ENCODE data around the gene EIF3C.
"Not testable (repeated sequence)": the region's sequence is repeated elsewhere in the genome, so short reads cannot be mapped to it uniquely, and the experiment has no call there.

The EIF3C gene

DNA sequence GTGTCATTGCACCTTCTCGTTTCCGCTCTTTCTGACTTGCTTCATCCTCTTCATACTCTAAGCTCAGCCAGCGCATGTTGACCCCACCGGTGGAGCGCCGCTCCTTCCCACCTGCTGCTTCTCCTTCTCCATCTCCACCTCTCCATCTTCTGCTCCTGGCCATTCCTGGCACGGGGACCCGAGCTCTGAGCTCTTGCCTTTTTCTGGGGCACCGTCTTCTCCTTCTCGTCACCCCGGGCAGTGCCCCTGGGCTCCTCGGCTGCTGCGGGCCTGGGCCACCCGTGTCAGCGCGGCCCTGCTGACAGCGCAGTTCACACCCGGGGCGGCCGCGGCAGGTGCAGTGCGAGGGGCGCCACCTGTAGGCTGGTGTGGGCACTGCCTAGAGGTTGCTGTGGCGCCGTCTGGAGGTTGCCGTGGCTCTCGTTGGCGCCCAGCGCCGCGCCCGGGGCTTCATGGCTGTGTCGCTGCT is 38.8 kb downstream of the EIF3C start:
- not testable (repeated sequence) for DNase-seq (ENCODE audit: low read depth)

DNA sequence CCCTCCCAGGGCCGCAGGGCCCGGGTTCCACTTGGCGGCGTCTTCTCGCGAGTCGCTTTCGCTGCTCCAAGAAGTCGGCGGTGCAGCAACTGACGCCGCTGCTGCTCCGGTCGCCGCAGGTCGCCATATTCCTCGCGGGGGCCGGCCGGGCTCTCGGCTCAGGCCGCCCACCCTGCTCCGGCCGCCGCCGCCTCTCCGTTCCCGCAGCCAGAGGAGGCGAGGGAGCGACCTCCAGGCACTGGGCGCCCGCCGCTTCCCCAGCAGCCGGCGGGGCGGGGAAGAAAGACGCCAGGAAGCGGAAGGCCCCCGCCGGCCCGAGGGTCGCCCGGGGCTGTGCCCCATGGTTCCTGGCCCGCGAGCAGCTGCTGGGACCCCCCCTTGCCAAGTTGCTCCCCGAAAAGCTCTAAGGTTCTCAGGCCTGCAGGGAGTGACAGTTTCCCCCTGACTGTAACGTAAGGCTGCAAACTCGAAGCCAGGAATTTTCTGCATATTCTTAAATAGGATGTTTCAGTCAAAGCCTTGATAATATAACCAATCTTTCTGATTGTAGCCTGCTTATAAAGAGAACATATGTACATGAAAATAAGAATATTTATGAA is 39.3 kb downstream of the EIF3C start:
- DNase-seq (ENCODE audit: low read depth) = not testable (repeated sequence)

DNA sequence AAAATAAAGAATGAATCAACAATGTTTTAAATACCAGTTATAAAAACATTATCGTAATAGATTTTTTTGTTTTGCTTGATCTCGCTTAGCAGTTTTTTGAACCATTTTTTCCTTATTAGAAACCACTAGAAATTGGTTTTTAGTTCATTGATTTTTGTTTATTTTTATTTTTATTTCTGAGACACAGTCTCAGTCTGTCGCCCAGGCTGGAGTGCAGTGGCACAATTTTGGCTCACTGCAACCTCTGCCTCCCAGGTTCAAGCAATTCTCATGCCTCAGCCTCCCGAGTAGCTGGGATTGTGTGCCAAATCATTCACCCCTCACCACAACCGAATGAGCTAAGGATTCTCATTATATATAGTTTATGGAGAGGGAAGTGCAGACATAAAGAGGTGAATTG is 40.2 kb downstream of the EIF3C start, which contains the start of gene NPIPB9:
NPIPB9 (plus strand) TSS at position 301 of the 400 bp plus-strand sequence.
- not testable (repeated sequence) for DNase-seq (ENCODE audit: low read depth)

DNA sequence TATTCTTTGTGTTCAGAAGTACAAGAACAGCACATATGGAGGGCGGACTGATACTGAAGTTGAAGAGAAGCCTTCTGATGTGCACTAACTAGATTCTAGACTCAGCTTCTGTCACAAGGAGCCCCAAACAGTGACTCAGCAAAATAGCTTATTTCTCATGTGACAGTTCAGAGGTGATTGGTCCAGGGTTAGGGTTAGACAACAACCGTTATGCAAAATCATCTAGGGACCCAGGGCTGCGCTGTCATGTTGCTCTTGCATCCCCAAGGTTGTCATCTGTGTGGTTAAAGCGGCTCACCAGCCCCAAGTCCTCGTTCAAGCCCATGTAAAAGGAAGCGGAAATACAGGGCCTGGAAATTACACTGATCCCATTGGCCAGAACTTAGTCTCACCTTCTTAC is 70.4 kb downstream of the EIF3C start:
- DNase-seq (ENCODE audit: low read depth) = not testable (repeated sequence)

DNA sequence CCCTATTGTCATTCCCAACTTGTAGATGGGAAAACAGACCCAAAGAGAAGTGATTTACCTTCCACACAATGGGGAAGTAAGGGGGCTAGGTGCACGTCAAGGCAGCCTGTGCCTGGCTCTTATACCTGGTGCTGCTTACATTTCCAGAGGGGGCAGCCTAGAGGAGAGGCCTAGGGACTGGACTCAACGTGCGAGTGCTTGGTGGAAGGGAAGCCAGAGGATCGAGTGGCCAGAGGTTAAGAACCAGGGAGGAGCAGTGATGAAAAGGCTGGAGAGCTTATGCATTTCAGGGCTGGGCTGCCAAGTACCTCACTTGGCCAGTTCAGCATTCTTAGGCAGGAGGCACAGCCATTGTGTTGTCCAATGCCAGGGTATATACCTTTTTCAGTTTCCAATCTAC is 71.1 kb downstream of the EIF3C start:
- DNase-seq (ENCODE audit: low read depth) = not testable (repeated sequence)

All from amniotic epithelial cell (primary cell).